K562 (cell line): ENCODE results near the gene DHRS13. TPM values are rescaled to one million over a fixed set of nuclear protein-coding genes. Genes with fewer than 3 reads are reported as not detected.

Source experiments
- BDP1 ChIP-seq: IDR thresholded peaks from 3 replicates; pipeline ENCODE4 v1.6.1; 2011; ENCODE audit not compliant: insufficient read length, insufficient read depth
- BRCA1 ChIP-seq, 2 experiments: fragments of 450-650 bp in 1 of 2; sonication (generic) in 1 of 2; formaldehyde crosslinking in 1 of 2; IDR thresholded peaks; 2 replicates each; pipeline versions ENCODE4 v1.5.0 to v1.6.1; 2017 to 2020; ENCODE audit warnings: mild to moderate bottlenecking in 1 of 2, missing genetic modification reagents in 1 of 2
- ETV1 ChIP-seq: fragments of 450-650 bp; conservative IDR thresholded peaks from 2 replicates; pipeline ENCODE4 v1.6.1; 2016; ENCODE audit warnings: missing genetic modification characterization, control low read depth, low read depth, missing compliant biosample characterization
- FOXA1 ChIP-seq: fragments of 450-650 bp; IDR thresholded peaks from 2 replicates; pipeline ENCODE4 v1.6.1; 2016; ENCODE audit warnings: mild to moderate bottlenecking, borderline replicate concordance
- HMG20A ChIP-seq: fragments of 450-650 bp; formaldehyde crosslinking; conservative IDR thresholded peaks from 2 replicates; pipeline ENCODE4 v1.4.0; 2020; ENCODE audit warnings: mild to moderate bottlenecking, mixed read lengths
- KDM5B ChIP-seq: fragments of 200-600 bp; sonication (generic); IDR thresholded peaks from 2 replicates; pipeline ENCODE4 v1.6.1; 2012; ENCODE audit warnings: low read depth, mild to moderate bottlenecking, moderate library complexity, low read length, control low read depth, inconsistent platforms; ENCODE audit not compliant: insufficient replicate concordance
- KLF6 ChIP-seq: fragments of 250-450 bp; sonication (Bioruptor Pico); IDR thresholded peaks from 2 replicates; pipeline ENCODE4 v1.4.0; 2020; ENCODE audit warnings: mild to moderate bottlenecking, moderate library complexity, borderline replicate concordance
- MCM2 ChIP-seq: fragments of 450-650 bp; IDR thresholded peaks from 2 replicates; pipeline ENCODE4 v1.6.1; 2017; ENCODE audit warnings: low read depth, mild to moderate bottlenecking
- MTF1 ChIP-seq: fragments of 250-450 bp; sonication (Bioruptor Pico); IDR thresholded peaks from 2 replicates; pipeline ENCODE4 v1.9.0; 2021; ENCODE audit warnings: moderate library complexity, mild to moderate bottlenecking, inconsistent platforms, borderline replicate concordance
- NCOA4 ChIP-seq: fragments of 450-650 bp; IDR thresholded peaks from 2 replicates; pipeline ENCODE4 v1.6.1; 2018; ENCODE audit warnings: mild to moderate bottlenecking; ENCODE audit not compliant: partially characterized antibody
- RFX5 ChIP-seq: IDR thresholded peaks from 2 replicates; pipeline ENCODE4 v1.6.1; 2011; ENCODE audit warnings: low read depth, mild to moderate bottlenecking, improper control_type of control experiment, low read length
- SMARCA5 ChIP-seq: fragments of 450-650 bp; IDR thresholded peaks from 2 replicates; pipeline ENCODE4 v1.6.1; 2016
- TRIM24 ChIP-seq, 2 experiments: fragments of 450-650 bp; IDR thresholded peaks; 2 replicates each; pipeline ENCODE4 v1.6.1; 2016
- ZNF23 ChIP-seq: fragments of 250-450 bp; sonication (Bioruptor Pico); IDR thresholded peaks from 2 replicates; pipeline ENCODE4 v1.4.0; 2020; ENCODE audit warnings: mild to moderate bottlenecking
- ZNF57 ChIP-seq: fragments of 450-650 bp; formaldehyde crosslinking; IDR thresholded peaks from 2 replicates; pipeline ENCODE4 v1.4.0; 2020; ENCODE audit warnings: mild to moderate bottlenecking, moderate library complexity
- ZNF583 ChIP-seq: fragments of 250-450 bp; sonication (Bioruptor Pico); IDR thresholded peaks from 2 replicates; pipeline ENCODE4 v1.4.0; 2020
- ZNF695 ChIP-seq: fragments of 450-650 bp; formaldehyde crosslinking; IDR thresholded peaks from 2 replicates; pipeline ENCODE4 v1.4.0; 2020; ENCODE audit warnings: mild to moderate bottlenecking, moderate library complexity
- ZNF717 ChIP-seq: fragments of 250-450 bp; sonication (Bioruptor Pico); IDR thresholded peaks from 2 replicates; pipeline ENCODE4 v1.5.0; 2021
- polyA plus RNA-seq, 8 experiments: library from polyadenylated mRNA; depleted of rRNA in 4 of 8; stranded (reverse) in 5 of 8; unstranded in 3 of 8; fragments of >200 nt; fragmentation: Nextera tagmentation in 2 of 8; fragmentation: Illumina TruSeq in 1 of 8; extraction: Ambion mirVana in 2 of 8; extraction: Trizol in 1 of 8; gene quantifications; 2 replicates each; pipeline versions ENCODE4 v1.2.1 to v1.2.3, GENCODE V29; 2011 to 2014; ENCODE audit warnings: inconsistent platforms in 1 of 8, missing spikeins in 1 of 8
- total RNA-seq, 7 experiments: library from RNA; depleted of rRNA in 6 of 7; stranded (reverse); fragments of >200 nt in 6 of 7; fragmentation: Illumina TruSeq in 2 of 7; extraction: Trizol in 2 of 7; gene quantifications; 2 replicates each; pipeline versions ENCODE4 v1.2.1 to v1.2.3, GENCODE V29; 2011 to 2021; ENCODE audit warnings: low replicate concordance in 1 of 7
- TF ChIP-seq, protein P1 (sequence below): fragments of 450-650 bp; IDR thresholded peaks from 2 replicates; pipeline ENCODE4 v1.6.1; 2018; ENCODE audit warnings: mild to moderate bottlenecking, low read depth; ENCODE audit not compliant: partially characterized antibody
- TF ChIP-seq, protein P2 (sequence below): fragments of 450-650 bp; IDR thresholded peaks from 2 replicates; pipeline ENCODE4 v1.7.0; 2016; ENCODE audit warnings: borderline replicate concordance
- TF ChIP-seq, protein P3 (sequence below): sonication (generic); formaldehyde crosslinking; IDR thresholded peaks from 2 replicates; pipeline ENCODE4 v1.8.1; 2023; ENCODE audit warnings: mild to moderate bottlenecking, missing genetic modification reagents, moderate library complexity
- TF ChIP-seq, protein P4 (sequence below): fragments of 250-450 bp; sonication (Bioruptor Pico); IDR thresholded peaks from 2 replicates; pipeline ENCODE4 v1.5.0; 2021; ENCODE audit warnings: mild to moderate bottlenecking, borderline replicate concordance

The DHRS13 gene
- total and polyA plus RNA-seq, 9 of the 15 experiments (the other 6 are each of a cell fraction or from before 2014, with no cell fraction given): 0.32 to 52.3 (median 34.3) TPM; not detected in 1

DNA sequence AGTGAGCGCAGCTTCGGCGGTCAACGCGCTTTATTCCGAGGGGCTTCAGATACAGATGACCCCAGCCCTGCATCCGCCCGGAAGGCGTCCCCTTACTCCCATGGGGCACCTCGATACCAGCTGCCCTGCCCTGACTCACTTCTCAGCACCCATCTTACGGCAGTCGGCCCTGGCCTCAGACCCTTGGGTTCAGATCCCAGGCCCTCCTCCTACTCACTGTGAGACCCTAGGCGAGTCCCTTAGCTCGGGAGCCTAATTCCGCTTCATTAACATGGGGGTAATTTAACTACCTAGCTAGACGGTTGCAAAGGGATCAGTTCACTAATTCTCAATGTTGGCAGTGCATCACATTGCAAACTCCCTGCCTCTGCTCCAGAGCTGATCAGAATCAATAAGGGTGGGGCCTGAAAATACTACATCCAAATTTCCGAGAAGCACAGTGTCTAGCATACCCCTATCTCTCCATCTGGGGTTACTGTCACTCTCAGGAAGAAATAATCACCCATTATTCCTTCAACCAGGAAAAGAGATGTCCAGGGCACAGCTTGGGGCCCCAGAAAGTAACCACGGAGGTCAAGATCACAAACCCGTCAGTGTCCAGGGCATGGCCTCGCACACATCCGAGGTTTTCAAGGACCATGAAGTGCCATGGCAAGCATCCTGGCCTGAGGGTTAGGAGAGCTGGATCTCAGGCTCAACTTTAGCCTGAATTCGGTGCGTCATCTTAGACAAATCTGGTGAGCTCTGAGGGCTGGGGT, 4.9 kb downstream of the DHRS13 start (continued):
- TF ChIP-seq NCOA4 (no peak), TRIM24 (IDR thresholded peaks at IDR 0.05) (no peak), ZNF57 (CRISPR knock-in tag) (no peak), ZNF695 (CRISPR knock-in tag) (no peak), MCM2 (no peak), ETV1 (tag) (peak; percentile 55), ZNF583 (peak; percentile 7; the same call in 1 of the 2 replicates), SMARCA5 (no peak), KLF6 (CRISPR knock-in tag) (0 out of 2 replicates have a peak, but pooled peaks have one; percentile 24), BDP1 (no peak), BRCA1 (IDR thresholded peaks at IDR 0.05) (no peak), BRCA1 (CRISPR knock-in tag; IDR thresholded peaks at IDR 0.05) (no peak), HMG20A (CRISPR knock-in tag) (no peak; the same call in 1 of the 2 replicates), RFX5 (no peak), FOXA1 (no peak), ZNF717 (CRISPR knock-in tag) (no peak), ZNF23 (peak; percentile 70), MTF1 (CRISPR knock-in tag) (no peak), KDM5B (no peak)
- TF ChIP-seq, protein P1, sequence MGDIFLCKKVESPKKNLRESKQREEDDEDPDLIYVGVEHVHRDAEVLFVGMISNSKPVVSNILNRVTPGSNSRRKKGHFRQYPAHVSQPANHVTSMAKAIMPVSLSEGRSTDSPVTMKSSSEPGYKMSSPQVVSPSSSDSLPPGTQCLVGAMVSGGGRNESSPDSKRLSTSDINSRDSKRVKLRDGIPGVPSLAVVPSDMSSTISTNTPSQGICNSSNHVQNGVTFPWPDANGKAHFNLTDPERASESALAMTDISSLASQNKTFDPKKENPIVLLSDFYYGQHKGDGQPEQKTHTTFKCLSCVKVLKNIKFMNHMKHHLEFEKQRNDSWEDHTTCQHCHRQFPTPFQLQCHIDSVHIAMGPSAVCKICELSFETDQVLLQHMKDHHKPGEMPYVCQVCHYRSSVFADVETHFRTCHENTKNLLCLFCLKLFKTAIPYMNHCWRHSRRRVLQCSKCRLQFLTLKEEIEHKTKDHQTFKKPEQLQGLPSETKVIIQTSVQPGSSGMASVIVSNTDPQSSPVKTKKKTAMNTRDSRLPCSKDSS: no peak
- TF ChIP-seq, protein P2, sequence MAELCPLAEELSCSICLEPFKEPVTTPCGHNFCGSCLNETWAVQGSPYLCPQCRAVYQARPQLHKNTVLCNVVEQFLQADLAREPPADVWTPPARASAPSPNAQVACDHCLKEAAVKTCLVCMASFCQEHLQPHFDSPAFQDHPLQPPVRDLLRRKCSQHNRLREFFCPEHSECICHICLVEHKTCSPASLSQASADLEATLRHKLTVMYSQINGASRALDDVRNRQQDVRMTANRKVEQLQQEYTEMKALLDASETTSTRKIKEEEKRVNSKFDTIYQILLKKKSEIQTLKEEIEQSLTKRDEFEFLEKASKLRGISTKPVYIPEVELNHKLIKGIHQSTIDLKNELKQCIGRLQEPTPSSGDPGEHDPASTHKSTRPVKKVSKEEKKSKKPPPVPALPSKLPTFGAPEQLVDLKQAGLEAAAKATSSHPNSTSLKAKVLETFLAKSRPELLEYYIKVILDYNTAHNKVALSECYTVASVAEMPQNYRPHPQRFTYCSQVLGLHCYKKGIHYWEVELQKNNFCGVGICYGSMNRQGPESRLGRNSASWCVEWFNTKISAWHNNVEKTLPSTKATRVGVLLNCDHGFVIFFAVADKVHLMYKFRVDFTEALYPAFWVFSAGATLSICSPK: no peak
- TF ChIP-seq, protein P3, sequence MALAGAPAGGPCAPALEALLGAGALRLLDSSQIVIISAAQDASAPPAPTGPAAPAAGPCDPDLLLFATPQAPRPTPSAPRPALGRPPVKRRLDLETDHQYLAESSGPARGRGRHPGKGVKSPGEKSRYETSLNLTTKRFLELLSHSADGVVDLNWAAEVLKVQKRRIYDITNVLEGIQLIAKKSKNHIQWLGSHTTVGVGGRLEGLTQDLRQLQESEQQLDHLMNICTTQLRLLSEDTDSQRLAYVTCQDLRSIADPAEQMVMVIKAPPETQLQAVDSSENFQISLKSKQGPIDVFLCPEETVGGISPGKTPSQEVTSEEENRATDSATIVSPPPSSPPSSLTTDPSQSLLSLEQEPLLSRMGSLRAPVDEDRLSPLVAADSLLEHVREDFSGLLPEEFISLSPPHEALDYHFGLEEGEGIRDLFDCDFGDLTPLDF (CRISPR knock-in tag): peak; percentile 59; the same call in 1 of the 2 replicates
- TF ChIP-seq, protein P4, sequence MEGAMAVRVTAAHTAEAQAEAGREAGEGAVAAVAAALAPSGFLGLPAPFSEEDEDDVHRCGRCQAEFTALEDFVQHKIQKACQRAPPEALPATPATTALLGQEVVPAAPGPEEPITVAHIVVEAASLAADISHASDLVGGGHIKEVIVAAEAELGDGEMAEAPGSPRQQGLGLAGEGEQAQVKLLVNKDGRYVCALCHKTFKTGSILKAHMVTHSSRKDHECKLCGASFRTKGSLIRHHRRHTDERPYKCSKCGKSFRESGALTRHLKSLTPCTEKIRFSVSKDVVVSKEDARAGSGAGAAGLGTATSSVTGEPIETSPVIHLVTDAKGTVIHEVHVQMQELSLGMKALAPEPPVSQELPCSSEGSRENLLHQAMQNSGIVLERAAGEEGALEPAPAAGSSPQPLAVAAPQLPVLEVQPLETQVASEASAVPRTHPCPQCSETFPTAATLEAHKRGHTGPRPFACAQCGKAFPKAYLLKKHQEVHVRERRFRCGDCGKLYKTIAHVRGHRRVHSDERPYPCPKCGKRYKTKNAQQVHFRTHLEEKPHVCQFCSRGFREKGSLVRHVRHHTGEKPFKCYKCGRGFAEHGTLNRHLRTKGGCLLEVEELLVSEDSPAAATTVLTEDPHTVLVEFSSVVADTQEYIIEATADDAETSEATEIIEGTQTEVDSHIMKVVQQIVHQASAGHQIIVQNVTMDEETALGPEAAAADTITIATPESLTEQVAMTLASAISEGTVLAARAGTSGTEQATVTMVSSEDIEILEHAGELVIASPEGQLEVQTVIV (CRISPR knock-in tag): no peak
